ENCODE measurements around the gene PLPP7.
"Not testable (repeated sequence)": the region's sequence is repeated elsewhere in the genome, so short reads cannot be mapped to it uniquely, and the experiment has no call there.

The PLPP7 gene

DNA sequence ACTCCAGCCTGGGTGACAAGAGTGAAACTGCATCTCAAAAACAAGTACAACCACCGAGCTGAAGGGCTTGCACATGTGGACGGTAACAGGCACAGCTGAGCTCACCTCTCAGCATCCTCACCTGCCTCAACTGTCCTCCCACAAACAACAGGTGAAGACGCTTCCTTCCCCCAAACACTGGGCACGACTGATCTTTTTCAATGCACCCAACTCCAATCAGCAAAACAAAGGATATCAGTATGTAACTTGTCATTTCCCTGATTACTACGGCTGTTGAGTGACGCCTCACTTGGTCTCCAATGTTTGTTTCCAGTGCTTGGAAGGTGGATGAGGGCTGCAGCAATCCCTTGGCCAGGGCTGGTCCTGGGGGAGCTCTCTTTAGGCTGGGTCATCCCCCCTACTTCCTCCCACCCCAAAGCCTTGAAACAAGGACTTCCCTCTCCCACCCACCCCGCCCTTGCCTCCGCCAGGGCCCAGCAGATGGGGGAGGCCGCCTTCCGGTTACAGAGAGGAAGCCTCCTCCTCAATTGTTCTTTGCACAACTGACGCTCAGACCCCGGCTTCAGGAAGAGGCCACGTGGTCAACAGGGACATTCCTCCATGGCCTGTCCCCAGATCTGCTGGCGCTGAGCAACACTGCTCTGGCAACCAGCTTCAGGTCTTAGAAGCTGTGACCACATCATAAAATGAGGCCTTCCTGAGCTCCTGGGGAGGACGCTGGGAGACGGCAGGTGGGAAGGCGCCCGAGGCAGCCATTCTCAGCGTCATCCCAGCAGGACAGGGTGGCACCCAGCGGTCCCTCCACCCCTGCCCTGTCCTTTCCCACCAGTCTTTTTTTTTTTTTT lies 19.1 kb upstream of the PLPP7 start:
- no peak for DNase-seq

DNA sequence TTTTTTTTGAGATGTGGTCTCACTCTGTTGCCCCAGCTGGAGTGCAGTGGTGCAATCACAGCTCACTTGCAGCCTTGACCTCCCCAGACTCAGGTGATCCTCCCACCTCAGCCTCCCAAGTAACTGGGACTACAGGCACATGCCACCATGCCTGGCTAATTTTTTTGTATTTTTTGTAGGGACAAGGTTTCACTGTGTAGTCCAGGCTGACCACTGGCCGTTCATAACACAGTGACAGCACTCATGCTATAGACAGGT lies 18.6 kb upstream of the PLPP7 start:
- DNase-seq, result not testable (repeated sequence)

GRCh38 chr9:131271506-131271931 lies 18.0 kb upstream of the PLPP7 start:
- no peak for DNase-seq

GRCh38 chr9:131272212-131272611 lies 17.3 kb upstream of the PLPP7 start:
- no peak for DNase-seq

DNA sequence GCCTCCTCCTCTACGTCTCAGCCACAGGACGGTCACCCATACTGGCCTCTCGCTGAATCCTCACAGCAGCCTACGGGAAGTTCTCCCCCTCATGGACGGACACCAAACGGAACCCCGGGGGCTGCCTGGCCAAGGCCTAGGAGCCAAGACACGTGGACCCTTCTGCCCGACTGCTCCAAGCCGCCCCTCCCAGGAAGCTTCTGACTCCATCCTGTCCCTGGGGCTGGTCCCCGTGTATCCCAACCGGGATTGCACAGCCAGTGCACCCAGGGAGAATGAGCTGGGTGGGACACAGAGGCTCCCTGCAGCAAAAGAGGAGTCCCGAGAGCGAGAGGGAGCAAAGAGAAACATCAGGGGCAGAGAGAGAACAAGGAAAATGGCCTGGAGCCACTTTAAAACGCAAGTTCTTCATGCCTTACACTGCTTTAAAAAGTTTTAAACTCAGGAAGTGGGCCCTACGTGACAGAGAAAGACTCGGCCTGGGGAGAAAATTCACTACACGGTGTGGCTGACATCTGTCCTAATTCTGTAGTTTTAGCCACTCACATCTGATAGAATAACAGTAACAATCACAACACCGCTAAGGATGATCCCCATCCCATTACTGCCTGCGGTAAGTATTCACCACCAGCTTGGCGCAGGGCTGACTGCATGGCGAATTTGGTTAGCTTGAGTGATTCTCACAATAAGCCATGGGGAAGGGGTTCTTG lies 16.2 kb upstream of the PLPP7 start:
- no peak for DNase-seq

- no peak for DNase-seq
Measured at GRCh38 chr9:131273856-131274673, 15.5 kb upstream of the PLPP7 start.

GRCh38 chr9:131274674-131275331 lies 14.7 kb upstream of the PLPP7 start:
- no peak for DNase-seq

GRCh38 chr9:131275332-131276093 lies 14.0 kb upstream of the PLPP7 start:
- DNase-seq, result no peak

DNA sequence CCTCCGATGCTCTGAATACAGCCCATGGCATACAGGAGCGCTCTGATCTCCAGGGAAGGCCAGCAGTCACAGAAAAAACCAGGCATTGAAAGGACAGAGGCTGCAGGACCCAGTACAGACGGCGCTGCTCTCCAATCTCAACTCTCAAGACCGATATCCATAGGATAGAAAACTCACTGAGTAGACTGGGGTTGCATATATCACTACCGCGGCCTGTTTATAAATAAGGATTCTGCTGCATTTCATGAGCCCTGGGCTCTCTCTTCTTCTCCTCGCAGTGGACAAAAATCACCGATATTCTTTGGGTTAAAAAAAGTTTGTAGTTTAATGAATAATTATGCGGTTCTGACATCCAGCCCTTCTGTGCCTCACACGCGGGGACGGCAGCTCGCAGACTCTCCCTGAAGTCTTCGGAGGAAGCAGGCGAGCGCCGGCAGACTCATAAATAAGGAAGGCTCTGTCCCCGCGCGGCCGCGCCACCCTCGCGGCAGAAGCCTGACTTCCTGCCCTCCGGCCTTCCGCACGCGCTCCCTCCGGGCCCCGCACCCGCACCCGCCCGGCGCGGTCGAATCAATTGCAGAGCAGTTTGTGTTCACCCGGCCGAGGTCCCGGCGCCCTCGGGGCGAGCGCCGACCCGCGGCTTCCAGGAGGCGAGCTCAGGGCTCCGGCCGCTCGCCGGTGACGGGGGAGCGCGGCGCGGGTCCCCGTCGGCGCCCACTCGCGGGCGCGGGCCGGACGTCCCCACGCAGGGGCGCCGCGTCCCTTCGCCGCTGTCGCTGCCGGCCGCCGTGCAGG lies 13.2 kb upstream of the PLPP7 start, which contains the start of gene FAM78A:
TSS of gene FAM78A (minus strand) at position 417 of the 795 bp plus-strand sequence. CDS start at position 86, 331 bp downstream.
- no peak for DNase-seq

GRCh38 chr9:131276891-131277286 lies 12.6 kb upstream of the PLPP7 start:
- no peak for DNase-seq

DNA sequence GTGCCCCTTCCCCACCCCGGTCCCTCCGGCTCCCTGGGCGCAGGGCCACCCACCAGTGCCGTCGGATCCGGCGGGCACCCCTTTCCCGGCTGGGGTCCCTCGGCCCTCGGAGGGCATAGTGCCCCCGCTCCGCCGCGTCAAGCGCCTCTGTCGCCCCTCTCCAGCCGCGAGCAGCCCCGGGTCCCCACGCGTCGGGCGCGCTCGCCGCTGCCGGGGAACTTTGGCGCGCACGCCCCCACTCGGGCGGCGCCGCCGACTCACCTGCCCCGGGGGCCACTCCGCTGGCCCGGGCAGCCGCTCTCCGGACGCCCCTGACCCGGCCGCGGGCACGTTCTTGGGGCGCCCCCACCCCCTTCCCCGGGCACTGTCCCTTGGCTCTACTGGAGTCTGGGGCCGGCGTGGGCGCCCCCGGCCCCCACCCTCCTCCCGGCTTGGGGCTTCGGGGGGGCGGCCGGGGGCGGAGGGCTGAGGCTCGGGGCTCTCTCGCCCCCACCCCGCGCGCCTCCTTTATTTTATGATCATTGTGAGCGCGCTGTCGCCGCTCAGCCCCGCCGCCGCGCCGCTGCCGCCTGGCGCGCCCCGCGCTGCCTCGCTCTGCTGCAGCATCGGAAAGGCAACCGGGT lies 12.1 kb upstream of the PLPP7 start:
- no peak for DNase-seq

DNA sequence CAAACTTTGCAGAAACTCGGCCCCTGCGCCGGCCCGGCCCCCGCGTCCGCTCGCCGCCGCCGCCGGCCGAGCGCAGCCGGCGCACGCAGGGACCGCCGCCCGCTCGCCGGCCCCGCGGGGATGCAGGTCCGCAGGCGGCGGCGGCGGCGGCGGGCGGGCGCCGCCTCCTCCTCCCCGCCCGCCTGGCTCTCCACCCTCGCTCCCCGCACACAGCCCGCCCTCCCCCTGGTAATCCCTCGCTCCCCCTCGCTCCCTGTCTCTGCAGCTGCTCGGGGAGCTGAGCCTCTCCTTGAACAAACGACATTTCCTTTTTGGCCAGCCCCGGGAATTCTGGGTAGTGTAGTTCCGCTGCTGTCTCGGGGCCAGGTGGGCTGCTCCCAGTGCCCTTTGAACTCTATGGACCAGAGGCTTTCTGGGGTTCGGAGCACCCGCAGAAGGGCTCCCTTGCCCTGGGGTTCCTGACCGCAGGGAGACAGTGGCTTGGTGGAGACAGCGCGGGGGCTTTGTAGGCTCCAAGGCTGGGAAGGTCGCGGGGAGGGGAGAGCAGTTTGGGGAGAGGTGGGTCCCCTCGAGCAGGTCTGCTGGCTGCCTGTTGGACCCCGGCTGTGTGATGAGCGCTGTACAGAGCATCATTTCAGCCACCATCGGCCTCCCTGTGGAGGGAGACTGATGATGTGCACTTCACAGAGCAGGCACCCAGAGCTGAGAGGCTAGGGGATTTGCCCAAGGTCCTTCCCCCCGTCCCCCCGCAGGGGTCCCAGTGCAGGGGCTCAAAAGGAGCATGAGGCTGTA lies 11.4 kb upstream of the PLPP7 start:
- peak; percentile 63 for DNase-seq

DNA sequence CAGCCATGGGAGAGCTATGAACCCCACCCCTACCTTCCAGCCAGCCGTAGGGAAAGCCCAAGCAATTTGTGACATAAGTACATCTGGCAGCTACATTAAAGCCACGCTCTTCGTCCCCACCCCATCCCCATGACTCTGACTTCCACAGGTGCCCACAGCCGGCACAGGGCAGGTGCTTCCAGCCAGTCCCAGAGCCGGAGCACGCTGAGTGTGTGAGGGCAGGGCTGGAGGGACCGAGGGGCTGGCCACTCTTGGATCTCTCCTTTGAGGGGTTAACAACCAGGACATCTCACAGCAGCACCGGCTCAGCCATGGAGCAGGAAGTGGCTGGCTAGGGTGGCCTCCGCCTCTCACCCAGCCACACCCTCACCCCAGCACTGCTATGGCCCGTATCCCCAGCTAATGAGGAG lies 10.8 kb upstream of the PLPP7 start:
- DNase-seq, result no peak

GRCh38 chr9:131279196-131279862 lies 10.2 kb upstream of the PLPP7 start:
- DNase-seq, result no peak

DNA sequence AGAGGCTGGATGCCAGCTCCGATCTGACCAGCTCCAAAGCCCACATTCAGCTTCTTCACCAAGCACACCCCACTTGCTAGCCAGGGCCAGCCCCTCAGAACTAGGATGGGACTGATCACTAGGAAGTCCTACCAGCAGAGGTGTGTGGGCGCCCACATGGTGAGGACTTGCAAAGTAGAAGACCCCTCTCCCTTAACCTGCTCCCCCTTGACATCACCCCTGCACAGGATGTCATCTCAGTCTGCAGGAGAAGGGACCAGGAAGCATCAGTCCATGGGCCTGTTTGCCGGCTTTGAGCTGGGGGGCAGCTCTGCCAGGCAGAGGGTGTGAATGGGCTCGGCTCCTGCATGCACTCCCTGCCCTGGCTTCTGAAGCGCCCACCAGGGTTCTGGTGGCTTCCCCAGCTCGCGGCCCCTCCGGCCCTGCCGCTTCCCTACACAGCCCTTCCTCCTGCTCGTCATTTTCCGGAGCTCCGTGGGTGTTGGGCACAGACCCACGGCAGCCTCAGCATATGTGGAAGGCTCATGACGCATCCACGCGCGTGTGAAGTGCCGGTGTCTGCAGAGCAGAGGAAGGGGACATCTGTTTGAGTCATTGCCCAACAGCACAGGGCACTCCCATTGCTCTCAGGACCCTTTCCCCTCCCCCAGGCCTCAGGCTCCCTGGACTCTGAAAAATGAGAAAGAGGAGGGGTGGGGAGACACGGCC lies 9.5 kb upstream of the PLPP7 start:
- DNase-seq, result no peak

DNA sequence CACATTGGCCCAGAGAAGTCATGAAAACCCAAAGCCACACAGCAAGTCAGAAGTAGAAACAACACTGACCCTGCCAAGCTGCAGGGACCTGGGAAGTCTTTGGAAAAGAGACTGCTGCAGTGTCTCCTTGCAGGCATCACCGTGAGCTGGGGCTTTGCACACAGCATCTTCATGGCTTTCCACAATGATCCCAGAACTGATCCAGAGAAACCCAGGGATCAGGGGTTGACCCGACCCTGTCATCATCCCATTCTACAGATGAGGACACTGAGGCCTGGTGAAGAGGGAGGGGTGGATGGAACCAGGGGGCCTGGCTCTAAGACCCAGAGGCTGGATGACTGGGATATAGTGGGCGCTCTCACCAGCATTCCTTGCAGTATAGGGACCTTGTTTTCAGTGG lies 8.9 kb upstream of the PLPP7 start:
- no peak for DNase-seq

DNA sequence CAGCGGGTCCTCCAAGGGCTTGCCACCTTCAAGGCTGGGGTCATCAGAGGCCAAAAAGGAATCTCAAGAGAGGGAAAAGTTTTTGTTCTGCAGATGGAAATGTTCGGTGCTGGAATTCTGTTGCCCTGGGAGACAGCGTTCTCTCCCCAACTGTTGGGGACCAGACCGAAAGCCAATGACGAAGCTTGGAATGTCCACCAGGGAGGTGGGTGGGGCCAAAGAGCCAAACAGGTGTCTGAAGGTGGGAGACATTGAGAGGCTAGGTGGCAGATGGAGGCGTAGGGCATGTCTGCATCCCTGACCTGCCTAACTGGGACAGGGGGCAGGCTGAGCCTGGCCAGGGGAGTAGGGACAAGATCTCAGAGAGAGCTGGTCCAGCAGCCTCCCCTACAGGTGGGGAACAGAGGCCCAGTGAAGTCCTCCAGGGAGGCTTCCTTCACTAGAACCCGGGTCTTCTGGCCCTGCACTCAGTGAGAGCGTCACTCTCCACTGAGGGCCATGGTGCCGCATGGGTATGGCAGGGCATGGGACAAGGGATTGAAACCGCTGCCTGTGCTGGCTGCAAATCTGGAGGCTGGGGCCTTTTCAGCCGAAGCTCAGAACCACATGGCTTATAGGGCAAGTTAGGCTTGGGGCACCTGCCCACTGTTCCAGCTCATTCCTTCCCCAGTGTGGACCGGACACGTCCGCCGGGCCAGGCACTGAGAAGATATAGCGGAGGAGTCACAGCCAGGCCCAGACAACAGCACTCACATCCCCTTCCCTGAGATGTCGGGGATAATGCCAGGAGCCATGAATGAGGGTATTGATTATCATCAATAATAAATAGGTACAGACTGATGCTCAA lies 8.2 kb upstream of the PLPP7 start:
- DNase-seq, result no peak

DNA sequence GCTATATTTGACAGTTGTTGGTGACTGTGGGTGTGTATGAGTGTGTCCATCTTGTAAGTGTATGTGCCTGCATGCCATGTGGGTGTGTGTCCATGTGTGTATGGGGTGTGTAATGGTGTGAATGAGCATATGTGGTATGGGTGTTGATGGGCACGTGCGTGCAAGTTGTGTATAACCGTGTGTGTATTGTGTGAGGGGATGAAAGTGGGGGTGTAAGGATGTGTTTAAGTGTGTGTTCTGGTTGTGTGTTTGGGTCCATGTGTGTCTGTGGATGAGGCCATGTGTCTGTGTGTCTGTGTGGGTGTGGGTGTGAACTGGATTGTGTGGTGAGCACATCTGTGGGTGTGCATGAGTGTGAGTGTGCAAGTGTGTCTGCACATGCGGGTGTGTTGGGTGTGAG lies 7.3 kb upstream of the PLPP7 start:
- DNase-seq, result no peak

Data from HCEC 1CT (cell line).